SK-N-SH treated with all-trans-retinoic acid at 6 μM for 48 hours (cell line): ENCODE results near the gene NOP16.

Experiments used
- ARNTL ChIP-seq: fragments of 450-650 bp; formaldehyde crosslinking; IDR thresholded peaks from 2 replicates; pipeline ENCODE4 v1.5.0; 2020; ENCODE audit warnings: low read depth, mild to moderate bottlenecking, moderate library complexity, borderline replicate concordance
- ISL1 ChIP-seq: fragments of 250-450 bp; sonication (Bioruptor Pico); IDR thresholded peaks from 2 replicates; pipeline ENCODE4 v2.1.2; 2022; ENCODE audit warnings: mild to moderate bottlenecking, moderate library complexity
- OSR1 ChIP-seq: fragments of 250-450 bp; sonication (Bioruptor Pico); IDR thresholded peaks from 2 replicates; pipeline ENCODE4 v1.8.0; 2022; ENCODE audit warnings: moderate library complexity, mild to moderate bottlenecking, inconsistent platforms
- SNAI2 ChIP-seq: fragments of 250-450 bp; sonication (Bioruptor Pico); IDR thresholded peaks from 2 replicates; pipeline ENCODE4 v1.5.0; 2020; ENCODE audit warnings: mild to moderate bottlenecking, moderate library complexity
- TCF4 ChIP-seq: fragments of 250-450 bp; sonication (Bioruptor Pico); IDR thresholded peaks from 2 replicates; pipeline ENCODE4 v1.8.0; 2021; ENCODE audit warnings: mild to moderate bottlenecking, moderate library complexity, borderline replicate concordance
- ZFP3 ChIP-seq: fragments of 250-450 bp; sonication (Bioruptor Pico); IDR thresholded peaks from 2 replicates; pipeline ENCODE4 v1.5.0; 2020; ENCODE audit warnings: mild to moderate bottlenecking, moderate library complexity
- ZFP30 ChIP-seq: fragments of 450-650 bp; formaldehyde crosslinking; IDR thresholded peaks from 2 replicates; pipeline ENCODE4 v1.5.0; 2022; ENCODE audit warnings: mild to moderate bottlenecking, moderate library complexity
- ZNF565 ChIP-seq: fragments of 450-650 bp; formaldehyde crosslinking; conservative IDR thresholded peaks from 2 replicates; pipeline ENCODE4 v1.5.0; 2020; ENCODE audit warnings: low read depth, mild to moderate bottlenecking, moderate library complexity
- ZNF8 ChIP-seq: fragments of 450-650 bp; formaldehyde crosslinking; IDR thresholded peaks from 2 replicates; pipeline ENCODE4 v1.5.0; 2020; ENCODE audit warnings: mild to moderate bottlenecking, moderate library complexity
- TF ChIP-seq, protein P1 (sequence below): fragments of 250-450 bp; sonication (Bioruptor Pico); IDR thresholded peaks from 2 replicates; pipeline ENCODE4 v1.8.0; 2020; ENCODE audit warnings: mild to moderate bottlenecking, moderate library complexity, borderline replicate concordance
- TF ChIP-seq, protein P2 (sequence below): fragments of 250-450 bp; sonication (Bioruptor Pico); IDR thresholded peaks from 2 replicates; pipeline ENCODE4 v1.5.0; 2020; ENCODE audit warnings: mild to moderate bottlenecking, moderate library complexity
- TF ChIP-seq, protein P3 (sequence below): fragments of 250-450 bp; sonication (Bioruptor Pico); IDR thresholded peaks from 2 replicates; pipeline ENCODE4 v1.5.1; 2021; ENCODE audit warnings: mild to moderate bottlenecking, moderate library complexity

DNA sequence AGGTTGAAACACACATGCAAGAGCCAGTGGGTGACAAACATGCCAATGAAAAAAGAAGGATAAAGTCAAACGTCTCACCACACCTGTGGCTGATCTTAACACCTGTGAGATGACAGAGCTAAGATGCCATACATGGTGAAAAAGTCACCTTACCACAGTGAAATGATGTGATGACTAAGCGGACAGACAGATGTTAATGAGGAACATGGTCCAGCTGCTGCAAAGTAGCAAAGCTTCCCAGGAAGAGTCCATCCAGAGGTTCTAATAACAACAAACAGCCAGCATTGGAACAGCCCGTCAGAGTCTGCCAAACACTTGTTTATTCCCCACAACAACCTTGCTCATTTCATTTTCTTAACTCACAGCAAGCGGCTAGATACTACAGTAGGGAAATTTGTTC, 28.7 kb downstream of the NOP16 start:
- TF ChIP-seq, protein P1, sequence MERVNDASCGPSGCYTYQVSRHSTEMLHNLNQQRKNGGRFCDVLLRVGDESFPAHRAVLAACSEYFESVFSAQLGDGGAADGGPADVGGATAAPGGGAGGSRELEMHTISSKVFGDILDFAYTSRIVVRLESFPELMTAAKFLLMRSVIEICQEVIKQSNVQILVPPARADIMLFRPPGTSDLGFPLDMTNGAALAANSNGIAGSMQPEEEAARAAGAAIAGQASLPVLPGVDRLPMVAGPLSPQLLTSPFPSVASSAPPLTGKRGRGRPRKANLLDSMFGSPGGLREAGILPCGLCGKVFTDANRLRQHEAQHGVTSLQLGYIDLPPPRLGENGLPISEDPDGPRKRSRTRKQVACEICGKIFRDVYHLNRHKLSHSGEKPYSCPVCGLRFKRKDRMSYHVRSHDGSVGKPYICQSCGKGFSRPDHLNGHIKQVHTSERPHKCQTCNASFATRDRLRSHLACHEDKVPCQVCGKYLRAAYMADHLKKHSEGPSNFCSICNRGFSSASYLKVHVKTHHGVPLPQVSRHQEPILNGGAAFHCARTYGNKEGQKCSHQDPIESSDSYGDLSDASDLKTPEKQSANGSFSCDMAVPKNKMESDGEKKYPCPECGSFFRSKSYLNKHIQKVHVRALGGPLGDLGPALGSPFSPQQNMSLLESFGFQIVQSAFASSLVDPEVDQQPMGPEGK = no peak
- TF ChIP-seq, protein P2, sequence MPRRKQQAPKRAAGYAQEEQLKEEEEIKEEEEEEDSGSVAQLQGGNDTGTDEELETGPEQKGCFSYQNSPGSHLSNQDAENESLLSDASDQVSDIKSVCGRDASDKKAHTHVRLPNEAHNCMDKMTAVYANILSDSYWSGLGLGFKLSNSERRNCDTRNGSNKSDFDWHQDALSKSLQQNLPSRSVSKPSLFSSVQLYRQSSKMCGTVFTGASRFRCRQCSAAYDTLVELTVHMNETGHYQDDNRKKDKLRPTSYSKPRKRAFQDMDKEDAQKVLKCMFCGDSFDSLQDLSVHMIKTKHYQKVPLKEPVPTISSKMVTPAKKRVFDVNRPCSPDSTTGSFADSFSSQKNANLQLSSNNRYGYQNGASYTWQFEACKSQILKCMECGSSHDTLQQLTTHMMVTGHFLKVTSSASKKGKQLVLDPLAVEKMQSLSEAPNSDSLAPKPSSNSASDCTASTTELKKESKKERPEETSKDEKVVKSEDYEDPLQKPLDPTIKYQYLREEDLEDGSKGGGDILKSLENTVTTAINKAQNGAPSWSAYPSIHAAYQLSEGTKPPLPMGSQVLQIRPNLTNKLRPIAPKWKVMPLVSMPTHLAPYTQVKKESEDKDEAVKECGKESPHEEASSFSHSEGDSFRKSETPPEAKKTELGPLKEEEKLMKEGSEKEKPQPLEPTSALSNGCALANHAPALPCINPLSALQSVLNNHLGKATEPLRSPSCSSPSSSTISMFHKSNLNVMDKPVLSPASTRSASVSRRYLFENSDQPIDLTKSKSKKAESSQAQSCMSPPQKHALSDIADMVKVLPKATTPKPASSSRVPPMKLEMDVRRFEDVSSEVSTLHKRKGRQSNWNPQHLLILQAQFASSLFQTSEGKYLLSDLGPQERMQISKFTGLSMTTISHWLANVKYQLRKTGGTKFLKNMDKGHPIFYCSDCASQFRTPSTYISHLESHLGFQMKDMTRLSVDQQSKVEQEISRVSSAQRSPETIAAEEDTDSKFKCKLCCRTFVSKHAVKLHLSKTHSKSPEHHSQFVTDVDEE (CRISPR knock-in tag) = no peak
- no peak for TF ChIP-seq ZFP30 (CRISPR knock-in tag)
- TF ChIP-seq OSR1 (CRISPR knock-in tag) = no peak
- TF ChIP-seq ZFP3 (CRISPR knock-in tag) = no peak
- no peak for TF ChIP-seq ZNF8
- no peak for TF ChIP-seq TCF4 (CRISPR knock-in tag)
- no peak for TF ChIP-seq SNAI2 (CRISPR knock-in tag)
- no peak for TF ChIP-seq ZNF565 (CRISPR knock-in tag)
- TF ChIP-seq ARNTL (CRISPR knock-in tag) = no peak
- TF ChIP-seq ISL1 (CRISPR knock-in tag) = no peak
- TF ChIP-seq, protein P3, sequence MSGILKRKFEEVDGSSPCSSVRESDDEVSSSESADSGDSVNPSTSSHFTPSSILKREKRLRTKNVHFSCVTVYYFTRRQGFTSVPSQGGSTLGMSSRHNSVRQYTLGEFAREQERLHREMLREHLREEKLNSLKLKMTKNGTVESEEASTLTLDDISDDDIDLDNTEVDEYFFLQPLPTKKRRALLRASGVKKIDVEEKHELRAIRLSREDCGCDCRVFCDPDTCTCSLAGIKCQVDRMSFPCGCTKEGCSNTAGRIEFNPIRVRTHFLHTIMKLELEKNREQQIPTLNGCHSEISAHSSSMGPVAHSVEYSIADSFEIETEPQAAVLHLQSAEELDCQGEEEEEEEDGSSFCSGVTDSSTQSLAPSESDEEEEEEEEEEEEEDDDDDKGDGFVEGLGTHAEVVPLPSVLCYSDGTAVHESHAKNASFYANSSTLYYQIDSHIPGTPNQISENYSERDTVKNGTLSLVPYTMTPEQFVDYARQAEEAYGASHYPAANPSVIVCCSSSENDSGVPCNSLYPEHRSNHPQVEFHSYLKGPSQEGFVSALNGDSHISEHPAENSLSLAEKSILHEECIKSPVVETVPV (CRISPR knock-in tag) = no peak
